Measurements from ENCODE around the gene PIWIL4.
"Not testable (repeated sequence)": the region's sequence is repeated elsewhere in the genome, so short reads cannot be mapped to it uniquely, and the experiment has no call there.

Gene PIWIL4

DNA sequence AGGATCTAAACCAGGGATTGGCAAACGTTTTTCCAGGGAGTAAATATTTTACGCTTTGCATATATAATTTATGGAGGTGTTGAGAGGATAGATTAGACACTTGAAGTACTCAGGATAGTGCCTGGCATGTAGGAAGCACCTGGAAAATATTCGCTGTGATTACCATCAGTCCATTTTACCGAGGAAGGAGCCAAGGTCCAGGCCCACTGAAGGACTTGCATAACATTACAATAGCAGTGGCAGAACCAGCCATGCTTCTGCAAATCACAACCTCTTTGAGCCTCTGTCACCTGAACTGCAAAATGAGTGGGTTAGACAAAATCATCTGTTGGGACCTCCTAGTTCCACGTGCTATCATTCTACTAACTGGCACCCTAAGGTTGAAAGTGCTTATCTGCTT, 18.0 kb upstream of the PIWIL4 start:
- DNase-seq = no peak

DNA sequence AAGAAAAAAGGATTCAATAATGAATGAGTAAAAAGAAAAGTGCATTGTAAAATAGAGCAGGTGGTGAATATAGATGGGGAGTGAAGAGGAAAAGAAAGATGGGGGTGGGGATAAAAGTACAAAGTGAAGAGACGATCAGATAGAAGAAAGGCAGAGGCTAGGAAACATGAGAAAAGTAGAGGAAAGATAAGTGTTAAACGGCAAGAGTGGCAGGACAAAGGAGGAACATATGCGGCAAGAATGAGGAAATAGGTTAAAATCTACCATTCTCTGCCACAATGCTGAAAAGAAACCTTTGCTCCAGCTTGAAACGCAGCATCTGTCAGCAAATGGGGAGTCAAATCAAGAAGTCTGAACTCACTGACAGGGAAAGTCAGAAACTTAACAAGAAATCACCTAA, 16.7 kb upstream of the PIWIL4 start:
- DNase-seq = no peak

- no peak for DNase-seq
Measured at GRCh38 chr11:94553938-94554337, 13.2 kb upstream of the PIWIL4 start.

GRCh38 chr11:94555752-94556329, 11.3 kb upstream of the PIWIL4 start:
- DNase-seq = not testable (repeated sequence)

DNA sequence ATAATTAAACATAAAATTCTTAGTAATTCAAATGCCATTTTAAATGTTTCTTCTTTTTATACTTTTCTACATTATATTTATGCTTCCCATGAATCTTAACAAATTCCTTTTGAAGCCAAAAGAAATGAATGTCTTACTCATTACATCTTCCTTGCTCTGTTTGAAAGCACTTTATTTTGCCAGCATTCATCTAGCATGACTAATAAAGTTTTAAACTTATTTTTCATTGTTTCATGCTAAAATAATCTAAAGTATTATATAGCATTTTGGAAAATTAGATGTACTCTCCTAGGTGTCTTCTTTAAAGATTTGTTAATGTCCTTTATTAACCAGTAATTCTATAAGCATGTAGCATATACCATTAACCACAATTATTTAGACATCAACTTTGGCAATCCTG, 9.7 kb upstream of the PIWIL4 start:
- DNase-seq = no peak

DNA sequence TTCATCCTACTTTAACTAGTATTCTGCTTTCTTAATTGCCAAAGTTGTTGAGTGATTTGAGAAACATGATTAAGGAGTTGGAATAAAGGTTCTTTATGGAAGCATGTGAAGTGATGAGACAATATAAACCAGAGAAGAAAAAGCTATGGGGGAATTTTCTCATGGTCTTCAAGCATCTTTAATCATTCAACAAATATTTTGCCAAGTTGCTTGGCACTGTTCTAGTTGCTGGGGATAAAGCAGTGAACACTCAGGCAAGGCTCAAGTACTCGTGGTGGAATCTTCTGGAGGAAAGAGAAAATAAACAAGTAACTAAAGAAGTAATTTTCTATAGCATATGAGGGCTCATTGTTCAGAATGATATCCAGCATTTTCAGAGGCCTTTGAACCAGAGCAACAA, 9.2 kb upstream of the PIWIL4 start:
- no peak for DNase-seq

DNA sequence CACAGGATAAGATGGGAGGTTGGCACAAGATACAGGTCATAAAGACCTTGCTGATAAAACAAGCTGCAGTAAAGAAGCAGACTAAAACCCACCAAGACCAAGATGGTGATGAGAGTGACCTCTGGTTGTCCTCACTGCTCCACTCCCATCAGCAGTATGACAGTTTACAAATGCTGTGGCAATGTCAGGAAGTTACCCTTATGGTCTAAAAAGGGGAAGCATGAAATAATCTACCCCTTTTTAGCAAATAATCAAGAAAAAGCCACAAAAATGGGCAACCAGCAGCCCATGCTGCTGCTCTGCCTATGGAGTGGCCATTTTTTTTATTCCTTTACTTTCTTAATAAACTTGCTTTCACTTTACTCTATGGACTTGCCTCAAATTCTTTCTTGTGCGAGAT, 8.7 kb upstream of the PIWIL4 start:
- no peak for DNase-seq

DNA sequence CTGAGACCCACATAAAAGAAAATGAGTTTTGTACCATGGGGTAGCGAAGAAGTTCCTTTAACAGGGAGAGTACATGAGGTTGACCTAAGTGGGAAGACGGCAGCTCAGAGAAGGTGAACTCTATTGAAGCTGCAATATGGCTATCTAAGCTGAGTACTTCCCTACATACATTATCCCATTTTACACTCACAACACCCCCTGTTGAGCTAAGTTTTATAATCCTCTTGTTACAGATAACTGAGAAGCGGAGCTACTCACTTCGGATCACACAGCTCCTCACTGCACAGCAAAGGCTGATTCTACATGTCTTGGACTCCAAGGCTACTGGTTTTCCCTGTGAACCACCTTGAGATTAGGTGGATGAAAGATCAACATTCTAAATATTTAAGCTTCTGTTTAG, 8.2 kb upstream of the PIWIL4 start:
- no peak for DNase-seq

- DNase-seq = no peak
Measured at GRCh38 chr11:94559361-94559760, 7.8 kb upstream of the PIWIL4 start.

GRCh38 chr11:94560834-94561233, 6.3 kb upstream of the PIWIL4 start:
- no peak for DNase-seq

DNA sequence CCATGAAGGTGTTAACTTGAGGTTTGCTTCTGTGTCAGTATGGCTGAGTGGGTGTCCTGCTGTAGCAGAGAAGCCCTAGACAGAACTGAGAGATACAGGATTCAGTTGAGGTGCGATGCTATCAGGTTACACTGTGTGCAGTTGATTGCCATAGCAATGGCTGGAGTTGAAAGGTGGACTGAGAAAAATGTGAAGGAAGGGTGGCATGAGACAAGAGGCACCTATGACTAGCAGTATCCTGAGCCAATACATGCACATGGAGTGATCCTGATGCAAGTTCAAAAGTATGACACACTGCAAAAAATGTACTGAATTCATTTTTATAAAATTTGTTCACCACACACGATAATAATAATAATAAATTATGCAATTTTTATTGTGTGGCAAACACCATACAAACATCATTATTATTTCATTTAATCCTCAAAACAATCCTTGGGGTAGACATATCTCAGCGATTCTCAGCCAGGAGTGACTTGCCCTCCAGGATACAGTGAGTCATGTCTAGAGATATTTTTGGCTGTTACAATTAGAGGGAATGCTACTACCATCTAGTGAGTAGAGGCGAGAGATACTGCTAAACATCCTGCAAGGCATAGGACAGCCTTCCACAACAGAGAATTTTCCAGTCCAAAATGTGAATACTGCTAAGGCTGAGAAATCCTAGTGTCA, 3.9 kb upstream of the PIWIL4 start:
- no peak for DNase-seq

DNA sequence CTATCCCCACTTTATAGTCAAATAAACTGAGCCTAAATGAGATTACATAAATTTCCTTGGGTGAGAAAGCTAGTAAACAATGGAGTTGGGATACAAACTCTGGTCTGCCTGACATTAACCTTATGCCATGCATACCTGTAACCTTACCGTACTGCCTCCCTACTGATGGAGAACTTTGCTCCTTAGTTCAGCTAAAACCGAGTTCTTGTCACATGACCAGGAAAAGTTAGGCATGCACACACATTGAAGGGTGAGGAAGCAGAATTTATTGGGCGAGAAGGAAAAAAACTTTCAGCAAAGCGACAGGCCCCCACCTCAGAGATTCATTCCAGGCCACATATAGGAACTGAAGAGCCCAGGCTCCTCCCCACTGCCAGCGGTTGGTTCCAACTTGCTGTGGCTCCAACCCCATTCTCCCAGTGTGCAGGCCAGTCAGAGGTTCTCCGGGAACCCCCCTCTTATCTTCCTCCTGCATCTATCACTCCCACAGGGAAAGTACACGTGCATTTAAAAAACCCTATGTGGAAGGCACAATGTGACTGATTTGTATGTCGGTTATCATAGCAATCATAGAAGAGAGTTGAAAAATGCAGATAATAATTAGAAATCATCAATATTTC, 3.2 kb upstream of the PIWIL4 start:
- no peak for DNase-seq

DNA sequence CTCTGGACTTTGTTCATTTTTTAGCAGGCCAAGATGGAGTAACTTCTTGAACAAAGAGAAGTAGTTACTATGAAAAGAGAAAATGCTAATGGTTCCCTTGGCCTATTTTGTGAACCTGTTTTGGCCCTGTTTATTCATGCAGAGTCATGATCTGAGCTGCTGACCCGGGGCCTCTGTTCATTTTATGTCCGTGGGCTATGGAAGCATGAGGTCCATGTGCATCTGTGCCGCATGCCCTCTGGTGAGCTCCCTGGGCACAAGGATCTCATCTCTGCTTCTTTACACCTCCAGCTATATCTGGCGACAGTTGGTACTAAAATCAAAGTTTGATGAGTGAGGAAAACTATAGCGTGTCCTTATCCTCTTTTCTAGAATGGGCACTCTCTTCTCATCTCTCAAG, 1.0 kb downstream of the PIWIL4 start:
- no peak for DNase-seq

- no peak for DNase-seq
Measured at GRCh38 chr11:94568717-94569116, 1.5 kb downstream of the PIWIL4 start.

DNA sequence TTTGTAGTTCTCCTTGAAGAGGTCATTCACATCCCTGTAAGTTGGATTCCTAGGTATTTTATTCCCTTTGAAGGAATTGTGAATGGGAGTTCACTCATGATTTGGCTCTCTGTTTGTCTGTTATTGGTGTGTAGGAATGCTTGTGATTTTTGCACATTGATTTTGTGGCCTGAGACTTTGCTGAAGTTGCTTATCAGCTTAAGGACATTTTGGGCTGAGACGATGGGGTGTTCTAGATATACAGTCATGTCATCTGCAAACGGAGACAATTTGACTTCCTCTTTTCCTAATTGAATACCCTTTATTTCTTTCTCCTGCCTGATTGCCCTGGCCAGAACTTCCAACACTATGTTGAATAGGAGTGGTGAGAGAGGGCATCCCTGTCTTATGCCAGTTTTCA, 5.8 kb downstream of the PIWIL4 start:
- DNase-seq = not testable (repeated sequence)

DNA sequence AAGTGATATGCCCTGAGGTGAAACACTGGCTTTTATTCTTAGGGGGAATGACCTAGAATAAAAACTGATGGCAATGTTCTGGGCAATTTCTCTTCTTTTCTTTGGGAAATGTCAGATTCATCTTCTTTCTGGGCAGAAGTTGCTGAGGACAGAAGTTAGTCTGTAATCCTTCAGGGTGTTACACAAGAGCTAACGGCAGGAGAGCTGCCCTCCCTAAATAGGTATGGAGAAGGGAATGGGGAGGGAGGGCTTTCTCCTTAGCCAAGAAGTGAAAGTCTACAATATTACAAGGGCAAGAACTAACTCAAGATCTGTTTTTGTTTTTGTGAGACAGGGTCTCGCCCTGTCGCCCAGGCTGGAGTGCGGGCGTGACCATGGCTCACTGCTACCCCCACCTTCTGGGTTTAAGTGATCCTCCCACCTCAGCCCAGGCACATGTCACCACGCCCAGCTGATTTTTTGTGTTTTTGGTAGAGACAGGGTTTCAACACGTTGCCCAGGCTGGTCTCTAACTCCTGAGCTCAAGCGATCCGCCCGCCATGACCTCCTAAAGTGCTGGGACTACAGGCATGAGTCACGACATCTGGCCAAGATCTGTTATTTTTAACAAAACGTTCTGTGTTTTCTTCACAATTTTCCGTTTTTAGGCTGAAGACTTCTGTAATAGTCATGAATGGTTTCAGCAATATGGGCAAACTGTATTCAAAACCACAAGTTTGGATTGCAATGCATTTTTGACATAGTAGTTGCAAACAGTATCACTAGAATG, 7.2 kb downstream of the PIWIL4 start:
- peak; percentile 22 for DNase-seq

DNA sequence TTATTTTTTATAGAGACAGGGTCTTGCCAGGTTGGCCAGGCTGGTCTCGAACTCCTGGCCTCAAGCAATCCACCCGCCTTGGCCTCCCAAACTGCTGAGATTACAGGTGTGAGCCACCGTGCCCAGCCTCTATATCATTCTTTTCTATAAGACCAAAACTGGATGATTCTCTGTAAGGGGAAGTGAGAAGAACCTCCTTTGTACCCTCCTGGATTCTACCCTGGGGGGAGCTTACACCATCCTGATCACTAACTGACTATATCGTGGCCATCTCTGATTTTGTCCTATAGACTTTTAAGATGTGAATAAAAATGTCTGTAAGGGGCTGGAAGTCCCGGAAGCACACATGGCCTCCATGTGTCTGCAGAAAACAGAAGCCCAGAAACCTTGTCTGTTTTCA, 9.1 kb downstream of the PIWIL4 start:
- DNase-seq = no peak

DNA sequence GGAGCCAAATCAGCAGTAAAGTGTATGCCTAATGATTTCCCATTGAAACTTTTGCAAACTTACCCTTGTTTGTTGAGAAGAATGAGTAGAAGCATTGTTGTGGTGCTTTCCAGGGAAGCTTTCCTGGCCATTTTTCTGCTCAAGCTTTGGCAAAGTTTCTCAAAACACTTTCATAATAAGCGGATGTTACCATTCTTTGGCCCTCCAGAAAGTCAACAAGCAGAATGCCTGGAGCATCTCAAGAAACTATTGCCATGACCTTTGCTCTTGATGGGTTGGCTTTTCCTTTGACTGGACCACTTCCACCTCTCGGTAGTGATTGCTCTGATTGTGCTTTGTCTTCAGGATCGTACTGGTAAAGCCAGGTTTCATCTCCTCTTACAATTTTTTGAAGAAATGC, 10.7 kb downstream of the PIWIL4 start:
- DNase-seq = no peak

DNA sequence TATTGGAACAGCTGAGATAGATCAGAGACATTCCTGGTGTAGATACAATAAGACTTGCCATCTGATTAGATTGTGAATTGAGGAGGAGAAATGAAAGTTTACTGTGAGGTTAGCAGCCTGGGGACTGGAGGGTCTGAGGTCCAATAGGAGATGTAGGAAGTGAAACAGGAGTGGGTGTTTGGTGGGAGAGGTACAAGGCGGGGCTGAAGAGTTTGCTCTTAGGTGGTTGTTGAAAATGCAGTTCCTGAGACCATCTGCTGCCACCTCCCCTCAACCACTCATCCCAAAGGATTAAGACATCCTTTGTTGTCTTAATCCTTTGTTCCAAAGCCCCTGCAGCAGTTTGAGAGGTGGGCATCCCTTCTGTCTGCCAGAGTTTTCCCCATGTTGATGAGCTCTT, 14.8 kb downstream of the PIWIL4 start:
- DNase-seq = no peak

DNA sequence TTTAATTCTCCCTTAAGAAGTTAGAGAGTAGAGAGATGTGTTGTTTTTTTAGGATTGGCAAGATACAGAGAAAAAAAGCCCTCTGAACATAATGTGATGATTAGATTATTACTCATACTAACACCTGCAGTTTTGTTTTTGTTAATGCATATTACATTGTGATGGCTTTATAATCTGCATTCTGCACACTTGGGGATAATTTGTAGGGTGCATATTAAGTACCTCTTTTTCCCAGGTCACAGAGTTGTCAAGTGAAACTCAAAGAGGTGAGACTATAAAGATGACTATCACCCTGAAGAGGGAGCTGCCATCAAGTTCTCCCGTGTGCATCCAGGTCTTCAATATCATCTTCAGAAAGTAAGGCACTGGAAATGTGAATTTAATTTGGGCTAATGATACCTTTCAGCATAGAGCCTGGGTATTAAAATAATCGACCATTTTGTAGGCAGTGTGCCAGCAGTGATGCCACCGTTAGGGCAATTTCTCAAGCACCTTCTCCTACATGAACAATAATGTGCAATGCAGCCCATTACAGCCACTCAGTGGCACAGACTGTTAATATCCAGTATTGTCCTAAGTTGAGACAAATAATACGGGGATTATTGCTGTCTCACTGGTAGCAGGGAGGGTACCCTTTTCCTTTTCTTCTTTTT, 16.2 kb downstream of the PIWIL4 start:
- no peak for DNase-seq

GRCh38 chr11:94583866-94584500, 16.8 kb downstream of the PIWIL4 start:
- peak; percentile 53 for DNase-seq

- DNase-seq = no peak
Measured at GRCh38 chr11:94584978-94585377, 17.8 kb downstream of the PIWIL4 start.

GRCh38 chr11:94585399-94585798, 18.2 kb downstream of the PIWIL4 start:
- no peak for DNase-seq

All from CD4-positive, alpha-beta T cell treated with Interleukin-15 for 1 hour (primary cell).